Stimulated activated CD8-positive, alpha-beta memory T cell treated with anti-CD3 and anti-CD28 coated beads, Interleukin-7, amount 100 ng/mL, for 4 hours (primary cell): ENCODE results near the gene TCOF1.
A peak's percentile ranks its signal among the peaks of the same experiment; 100 is the strongest.

Experiments used
- DNase-seq, 2 donors: peaks; one replicate each; pipeline ENCODE4 v3.0.0-alpha.2; 2020; ENCODE audit warnings: low read depth in 2 of 2

The TCOF1 gene, protein sequence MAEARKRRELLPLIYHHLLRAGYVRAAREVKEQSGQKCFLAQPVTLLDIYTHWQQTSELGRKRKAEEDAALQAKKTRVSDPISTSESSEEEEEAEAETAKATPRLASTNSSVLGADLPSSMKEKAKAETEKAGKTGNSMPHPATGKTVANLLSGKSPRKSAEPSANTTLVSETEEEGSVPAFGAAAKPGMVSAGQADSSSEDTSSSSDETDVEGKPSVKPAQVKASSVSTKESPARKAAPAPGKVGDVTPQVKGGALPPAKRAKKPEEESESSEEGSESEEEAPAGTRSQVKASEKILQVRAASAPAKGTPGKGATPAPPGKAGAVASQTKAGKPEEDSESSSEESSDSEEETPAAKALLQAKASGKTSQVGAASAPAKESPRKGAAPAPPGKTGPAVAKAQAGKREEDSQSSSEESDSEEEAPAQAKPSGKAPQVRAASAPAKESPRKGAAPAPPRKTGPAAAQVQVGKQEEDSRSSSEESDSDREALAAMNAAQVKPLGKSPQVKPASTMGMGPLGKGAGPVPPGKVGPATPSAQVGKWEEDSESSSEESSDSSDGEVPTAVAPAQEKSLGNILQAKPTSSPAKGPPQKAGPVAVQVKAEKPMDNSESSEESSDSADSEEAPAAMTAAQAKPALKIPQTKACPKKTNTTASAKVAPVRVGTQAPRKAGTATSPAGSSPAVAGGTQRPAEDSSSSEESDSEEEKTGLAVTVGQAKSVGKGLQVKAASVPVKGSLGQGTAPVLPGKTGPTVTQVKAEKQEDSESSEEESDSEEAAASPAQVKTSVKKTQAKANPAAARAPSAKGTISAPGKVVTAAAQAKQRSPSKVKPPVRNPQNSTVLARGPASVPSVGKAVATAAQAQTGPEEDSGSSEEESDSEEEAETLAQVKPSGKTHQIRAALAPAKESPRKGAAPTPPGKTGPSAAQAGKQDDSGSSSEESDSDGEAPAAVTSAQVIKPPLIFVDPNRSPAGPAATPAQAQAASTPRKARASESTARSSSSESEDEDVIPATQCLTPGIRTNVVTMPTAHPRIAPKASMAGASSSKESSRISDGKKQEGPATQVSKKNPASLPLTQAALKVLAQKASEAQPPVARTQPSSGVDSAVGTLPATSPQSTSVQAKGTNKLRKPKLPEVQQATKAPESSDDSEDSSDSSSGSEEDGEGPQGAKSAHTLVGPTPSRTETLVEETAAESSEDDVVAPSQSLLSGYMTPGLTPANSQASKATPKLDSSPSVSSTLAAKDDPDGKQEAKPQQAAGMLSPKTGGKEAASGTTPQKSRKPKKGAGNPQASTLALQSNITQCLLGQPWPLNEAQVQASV (N-terminal part only)

DNA sequence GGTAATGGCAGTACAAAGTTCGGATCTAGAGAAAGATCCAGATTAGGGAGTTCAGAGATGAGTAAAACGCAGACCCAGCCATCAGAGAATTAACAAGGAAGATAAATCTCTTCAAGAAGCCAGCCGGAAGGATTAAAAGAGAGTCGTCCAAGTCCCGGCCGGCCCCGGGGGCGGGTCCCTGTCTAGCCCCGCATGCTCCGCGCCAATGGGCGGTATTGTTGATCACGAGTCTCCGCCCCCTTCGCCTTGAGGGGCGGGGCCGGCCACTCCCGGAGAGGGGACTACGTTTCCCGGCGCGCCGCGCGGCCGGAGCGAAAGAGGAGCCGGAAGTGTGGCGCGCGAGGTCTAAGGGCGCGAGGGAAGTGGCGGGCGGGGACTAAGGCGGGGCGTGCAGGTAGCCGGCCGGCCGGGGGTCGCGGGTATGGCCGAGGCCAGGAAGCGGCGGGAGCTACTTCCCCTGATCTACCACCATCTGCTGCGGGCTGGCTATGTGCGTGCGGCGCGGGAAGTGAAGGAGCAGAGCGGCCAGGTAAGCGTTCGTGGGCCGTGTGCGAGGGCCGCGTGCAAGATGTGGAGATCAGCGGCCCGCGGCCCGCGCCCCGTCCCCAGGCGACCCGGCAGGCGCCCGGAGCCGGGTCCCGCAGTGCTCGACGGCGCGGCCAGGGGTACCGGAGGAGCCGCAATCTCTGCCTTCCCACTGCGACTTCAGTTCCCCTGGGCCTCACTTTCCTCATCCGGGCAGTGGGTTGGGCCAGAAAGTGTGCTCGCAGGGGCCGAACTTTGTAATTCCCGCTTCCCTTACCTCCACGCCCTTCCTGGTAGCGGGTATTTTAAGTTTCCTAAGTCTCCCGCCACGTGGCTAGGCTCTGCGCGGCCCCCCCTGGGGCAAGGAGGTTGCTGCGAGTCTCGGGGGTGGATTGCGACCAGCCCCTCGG is at the start of gene TCOF1:
TSS of gene TCOF1 (plus strand) at position 372 of the 935 bp plus-strand sequence. CDS start at position 422, 50 bp downstream.
- peak; percentile 92 to 95 for DNase-seq

DNA sequence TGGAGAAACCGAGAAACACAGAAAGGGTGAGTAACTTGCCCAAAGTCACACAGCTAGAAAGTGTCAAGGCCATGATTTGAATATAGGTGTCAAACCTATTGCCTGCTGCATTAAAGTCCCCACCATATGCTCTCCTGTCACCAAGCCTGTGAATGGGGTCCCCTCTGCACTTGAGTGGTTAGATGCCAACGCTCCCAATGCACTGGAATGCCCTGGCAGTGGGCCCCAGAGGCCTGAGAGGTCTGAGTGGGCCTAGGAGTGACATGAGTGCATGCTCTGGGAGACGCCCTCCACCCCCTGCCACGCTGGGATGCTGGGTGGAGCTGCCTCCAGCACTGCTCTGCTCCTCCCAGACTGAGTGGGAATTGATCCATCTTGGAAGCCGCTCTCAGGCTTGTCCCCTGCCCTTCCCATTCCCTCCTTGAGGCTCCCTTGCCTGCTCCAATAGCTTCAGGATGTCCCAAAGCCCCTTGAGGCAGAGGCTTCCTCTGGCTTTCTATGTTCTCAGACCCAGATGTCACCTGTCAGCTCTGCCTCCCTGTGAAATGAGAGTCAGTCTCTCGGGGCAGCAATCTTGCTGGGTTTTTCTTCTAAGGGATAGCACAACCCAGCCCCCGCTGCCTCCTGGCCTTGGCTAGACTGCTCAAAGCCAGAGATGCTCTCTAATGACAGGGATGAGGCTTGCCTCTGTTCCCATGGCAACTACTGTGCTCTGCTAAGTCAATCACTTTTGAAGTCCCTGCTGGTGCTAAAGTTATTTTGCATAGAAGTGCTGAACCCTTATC is 48.2 kb upstream of the TCOF1 start:
- no peak for DNase-seq

DNA sequence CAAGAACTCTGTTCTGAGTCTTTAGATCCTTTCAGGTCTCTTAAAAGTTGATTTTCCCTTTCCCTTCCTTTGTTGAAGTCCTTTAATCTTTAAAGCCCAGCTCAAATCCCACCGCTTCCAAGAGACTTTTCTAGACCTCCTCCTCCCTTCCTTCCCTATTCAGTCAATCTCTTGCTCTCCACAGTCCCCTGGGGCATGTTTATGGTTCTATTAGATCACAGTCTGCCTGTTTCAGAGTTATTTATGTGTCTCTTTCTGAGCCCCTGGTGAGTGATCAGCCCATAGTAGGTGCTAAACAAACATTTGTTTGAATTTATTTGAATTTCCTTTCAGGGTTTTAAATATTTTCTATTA is 47.6 kb upstream of the TCOF1 start:
- DNase-seq: no peak

- no peak for DNase-seq
Observed at GRCh38 chr5:150310246-150310645, 47.3 kb upstream of the TCOF1 start.

- DNase-seq: no peak
Observed at GRCh38 chr5:150311015-150311692, 46.3 kb upstream of the TCOF1 start.

- DNase-seq: no peak
Observed at GRCh38 chr5:150312518-150312917, 45.0 kb upstream of the TCOF1 start.

DNA sequence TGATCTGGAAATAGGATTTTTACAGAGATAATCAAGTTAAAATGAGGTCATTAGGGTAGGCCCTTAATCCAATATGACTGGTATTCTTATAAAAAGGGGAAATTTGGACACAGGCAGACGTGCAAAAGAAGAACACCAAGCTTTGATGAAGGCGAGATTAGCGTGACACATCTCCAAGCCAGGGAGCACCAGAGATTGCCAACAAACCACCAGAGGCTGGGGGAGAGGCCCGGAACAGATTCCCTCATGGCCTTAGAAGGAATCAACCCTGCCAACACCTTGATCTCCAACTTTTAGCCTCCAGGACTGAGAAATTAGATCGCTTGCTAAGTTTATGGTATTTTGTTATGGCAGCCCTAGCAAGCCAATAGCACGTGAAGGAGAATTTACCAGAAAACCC is 44.0 kb upstream of the TCOF1 start:
- no peak for DNase-seq

DNA sequence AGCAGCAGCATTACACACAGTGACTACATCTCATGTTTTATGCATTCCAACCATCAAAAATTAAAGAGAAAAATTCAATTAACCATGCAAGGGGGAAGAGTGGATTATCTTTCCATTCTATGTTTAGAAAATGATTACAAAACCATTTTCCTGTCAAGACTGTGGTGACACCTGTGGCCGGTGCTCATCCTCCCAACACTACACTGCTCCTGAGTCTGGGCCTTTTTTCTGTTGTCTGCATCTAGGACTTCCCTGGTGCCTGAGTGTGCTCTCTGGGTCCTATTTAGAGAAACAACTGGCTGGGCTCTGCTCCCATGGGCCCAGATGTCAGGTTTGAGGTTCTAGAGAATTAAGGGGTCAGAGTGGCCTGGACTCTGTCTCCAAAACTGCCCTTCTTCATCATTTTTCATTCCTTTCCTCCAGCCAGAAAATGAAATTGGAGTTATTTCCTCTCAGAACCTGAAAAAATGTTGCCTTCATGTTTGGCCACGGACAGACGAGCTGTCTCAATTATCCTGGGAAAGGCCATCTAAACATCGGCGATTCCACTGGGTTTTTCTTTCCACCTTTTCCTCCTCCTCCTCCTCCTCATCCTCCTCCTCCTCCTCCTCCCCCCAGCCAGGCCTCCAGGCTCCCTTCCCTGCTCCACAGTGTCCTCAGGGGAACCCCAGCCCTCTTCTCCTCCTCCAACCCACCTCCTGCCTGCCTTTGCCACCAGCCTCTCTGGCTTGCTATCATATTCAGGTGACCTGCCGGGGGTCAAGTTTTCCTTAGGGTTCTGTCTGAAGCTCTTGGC is 43.4 kb upstream of the TCOF1 start:
- no peak for DNase-seq

DNA sequence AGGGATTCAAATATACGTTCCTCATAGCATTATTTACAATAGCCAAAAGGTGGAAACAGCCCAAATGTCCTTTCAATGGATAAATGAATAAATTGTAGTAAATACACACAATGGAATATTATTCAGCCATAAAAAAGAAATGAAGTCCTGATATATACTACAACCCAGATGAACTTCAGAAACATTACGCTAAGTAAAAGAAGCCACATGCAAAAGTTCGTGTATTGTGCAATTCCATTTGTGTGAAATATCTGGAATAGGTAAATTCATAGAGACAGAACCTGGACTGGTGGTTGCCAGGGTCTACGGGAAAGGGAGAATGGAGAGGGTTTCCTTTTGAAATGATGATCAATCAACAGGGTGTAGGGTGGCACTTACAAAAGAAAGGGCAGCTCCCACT is 42.3 kb upstream of the TCOF1 start:
- no peak for DNase-seq

DNA sequence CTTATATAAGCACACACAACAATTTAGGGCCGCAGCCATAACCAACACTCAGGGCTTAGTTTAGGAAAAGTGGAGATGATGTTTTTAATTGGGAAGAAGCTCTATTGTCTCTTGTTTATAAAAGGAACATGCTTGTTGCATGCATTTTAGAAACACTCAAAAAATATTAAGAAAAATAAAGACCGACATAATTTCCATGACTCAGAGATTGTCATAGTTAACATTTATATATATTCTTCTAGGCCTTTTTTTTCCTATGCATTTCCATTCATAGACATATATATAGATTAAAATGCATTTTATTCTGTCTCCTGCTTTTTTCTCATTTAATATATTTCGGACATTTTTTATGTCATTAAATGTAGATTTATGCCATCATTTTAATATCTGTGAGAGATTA is 41.2 kb upstream of the TCOF1 start:
- no peak for DNase-seq

- DNase-seq: no peak
Observed at GRCh38 chr5:150317048-150318003, 40.2 kb upstream of the TCOF1 start.

GRCh38 chr5:150318613-150319483 is 38.6 kb upstream of the TCOF1 start:
- DNase-seq: no peak

DNA sequence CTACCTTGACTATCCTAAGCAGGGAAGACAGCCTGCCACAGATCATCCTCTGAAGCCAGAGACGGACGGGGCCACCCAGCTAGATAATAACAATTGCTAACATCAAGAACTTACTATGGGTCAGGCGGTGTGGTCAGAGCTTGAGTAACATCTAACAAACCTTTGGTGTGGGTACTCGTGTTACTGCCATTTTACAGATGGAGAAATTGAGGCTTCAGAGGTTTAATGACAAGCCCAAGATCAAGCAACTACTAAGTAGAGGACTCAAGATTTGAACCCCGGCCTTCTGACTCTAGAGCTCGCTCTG is 38.1 kb upstream of the TCOF1 start:
- DNase-seq: no peak

DNA sequence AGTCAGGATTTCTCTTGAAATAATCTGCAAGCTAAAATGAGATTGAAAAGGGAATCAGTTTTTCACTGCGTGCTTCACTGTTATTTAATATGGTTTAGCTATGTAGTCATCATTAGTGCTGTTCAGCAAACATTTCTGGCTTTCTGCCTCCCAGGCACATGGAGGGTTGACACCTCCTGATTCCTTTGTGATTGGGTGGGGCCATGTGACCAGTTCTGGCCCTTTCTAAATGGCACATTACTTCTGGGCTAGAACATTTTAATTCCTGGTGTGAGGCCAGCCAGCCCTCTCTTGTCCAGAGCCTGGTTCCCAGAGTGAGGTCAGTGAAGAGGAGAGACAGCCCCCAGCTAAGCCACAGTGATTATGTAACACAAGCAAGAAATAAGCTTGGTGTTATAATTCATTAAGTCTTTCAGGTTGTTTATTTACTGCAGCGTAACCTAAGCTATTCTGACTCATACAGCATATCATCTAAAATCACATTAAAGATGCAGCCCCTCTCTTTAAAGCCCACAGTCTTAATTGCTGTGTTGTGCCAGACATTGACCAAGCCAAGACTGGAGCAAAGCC is 37.4 kb upstream of the TCOF1 start:
- no peak for DNase-seq

DNA sequence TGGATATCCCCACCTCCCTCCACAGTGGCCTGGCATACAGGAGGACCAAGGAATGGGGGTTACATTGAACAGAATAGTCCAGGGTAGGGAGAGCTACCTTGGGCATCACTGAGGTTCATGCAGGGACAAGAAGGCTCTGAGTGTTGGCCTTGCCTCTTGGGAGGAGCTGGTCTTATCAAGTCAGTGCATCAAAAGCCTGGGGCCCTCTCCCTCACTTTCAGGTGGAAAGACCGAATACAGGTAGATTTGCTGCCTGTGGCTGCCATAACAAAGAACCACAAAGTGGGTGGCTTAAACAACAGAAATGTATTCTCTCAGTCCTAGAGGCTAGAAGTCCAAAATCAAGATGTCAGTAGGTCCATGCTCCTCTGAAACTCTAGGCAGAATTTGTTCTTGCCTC is 36.3 kb upstream of the TCOF1 start:
- no peak for DNase-seq

GRCh38 chr5:150321784-150322183 is 35.7 kb upstream of the TCOF1 start:
- DNase-seq: no peak
